Measurements from ENCODE around the gene CCDC80.

CCDC80 gene

DNA sequence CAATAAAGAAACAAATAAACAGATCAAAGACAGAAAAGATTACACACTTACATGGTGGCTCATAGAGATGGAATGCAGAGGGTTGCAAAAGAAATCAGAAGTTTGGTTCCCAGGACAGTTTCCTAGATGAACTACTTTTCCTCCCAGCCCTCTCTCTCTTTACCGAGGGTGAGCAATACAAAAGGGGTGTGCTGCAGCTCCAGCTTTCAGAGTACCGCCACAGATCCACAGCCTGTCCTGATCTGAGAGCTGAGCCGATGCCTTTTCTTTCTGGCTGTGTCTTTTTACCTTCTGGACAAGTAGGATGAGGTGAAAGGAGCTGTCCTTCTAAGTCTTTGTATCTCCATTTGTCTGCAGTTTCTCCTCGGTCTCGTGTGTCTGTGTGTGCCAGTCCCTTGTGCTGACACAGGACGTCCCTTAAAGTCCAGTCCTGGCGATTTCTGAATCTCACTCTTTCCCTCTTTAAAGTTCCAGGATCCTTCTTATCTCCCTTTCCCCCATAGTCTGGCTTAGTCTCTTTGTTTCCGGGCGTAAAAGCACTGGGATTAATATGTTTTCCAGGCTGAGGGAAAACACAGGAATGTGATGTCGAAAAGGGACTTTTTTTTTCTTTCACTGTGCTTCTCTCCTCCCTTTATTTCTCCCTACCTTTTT, 540 bp downstream of the CCDC80 start:
- H3K27ac ChIP-seq: peak overlapping the region; percentile 79 to 86
- DNase-seq (ENCODE audit: low spot score): no peak

DNA sequence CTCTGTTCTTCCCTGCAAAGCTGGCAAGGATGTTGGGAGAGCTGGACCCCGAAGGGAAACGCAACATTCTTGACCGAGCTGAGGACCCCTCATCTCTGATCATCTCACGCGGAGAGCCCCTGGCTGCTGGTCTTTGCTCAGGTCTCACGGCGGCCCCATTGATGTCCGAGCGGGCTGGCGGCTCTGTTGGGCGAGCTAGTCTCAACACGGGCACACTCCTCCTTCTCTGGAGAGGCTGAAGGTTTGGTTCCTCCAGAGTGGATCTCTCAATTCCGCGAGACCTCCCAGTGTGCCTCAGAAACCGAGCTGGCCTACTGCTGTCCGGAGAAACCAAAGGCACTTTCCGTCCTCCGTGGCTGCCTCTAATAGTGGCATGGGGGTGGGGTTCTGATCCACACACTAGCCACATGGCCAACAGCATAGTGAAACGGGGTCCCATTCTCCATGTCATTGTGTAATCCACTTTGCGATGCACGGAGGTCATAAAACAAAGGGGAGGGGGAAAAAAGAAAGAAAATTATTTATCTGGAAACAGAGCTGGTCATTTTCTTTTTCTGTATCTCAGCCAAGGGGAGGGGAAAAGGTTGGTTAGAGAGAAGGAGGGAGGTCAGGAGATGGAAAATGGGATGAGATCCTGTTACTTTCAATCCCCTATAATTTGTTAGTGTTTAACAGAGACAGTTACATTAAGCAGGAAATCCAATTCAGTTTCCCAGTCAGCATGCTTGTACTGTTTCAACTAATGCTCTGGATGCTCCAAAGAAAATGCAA, 1.3 kb downstream of the CCDC80 start:
- Histone ChIP-seq H3K4me3 (peak overlapping the region; percentile 61), H3K27ac (peak overlapping the region; percentile 79 to 86)
- TF ChIP-seq, protein P1, sequence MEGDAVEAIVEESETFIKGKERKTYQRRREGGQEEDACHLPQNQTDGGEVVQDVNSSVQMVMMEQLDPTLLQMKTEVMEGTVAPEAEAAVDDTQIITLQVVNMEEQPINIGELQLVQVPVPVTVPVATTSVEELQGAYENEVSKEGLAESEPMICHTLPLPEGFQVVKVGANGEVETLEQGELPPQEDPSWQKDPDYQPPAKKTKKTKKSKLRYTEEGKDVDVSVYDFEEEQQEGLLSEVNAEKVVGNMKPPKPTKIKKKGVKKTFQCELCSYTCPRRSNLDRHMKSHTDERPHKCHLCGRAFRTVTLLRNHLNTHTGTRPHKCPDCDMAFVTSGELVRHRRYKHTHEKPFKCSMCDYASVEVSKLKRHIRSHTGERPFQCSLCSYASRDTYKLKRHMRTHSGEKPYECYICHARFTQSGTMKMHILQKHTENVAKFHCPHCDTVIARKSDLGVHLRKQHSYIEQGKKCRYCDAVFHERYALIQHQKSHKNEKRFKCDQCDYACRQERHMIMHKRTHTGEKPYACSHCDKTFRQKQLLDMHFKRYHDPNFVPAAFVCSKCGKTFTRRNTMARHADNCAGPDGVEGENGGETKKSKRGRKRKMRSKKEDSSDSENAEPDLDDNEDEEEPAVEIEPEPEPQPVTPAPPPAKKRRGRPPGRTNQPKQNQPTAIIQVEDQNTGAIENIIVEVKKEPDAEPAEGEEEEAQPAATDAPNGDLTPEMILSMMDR (IDR thresholded peaks at IDR 0.05): no peak
- DNase-seq (ENCODE audit: low spot score): no peak

More for the DNA sequence above, 540 bp downstream of the CCDC80 start:
- H3K4me3 ChIP-seq: peak overlapping the region; percentile 61
- TF ChIP-seq, protein P1 (IDR thresholded peaks at IDR 0.05): no peak

DNA sequence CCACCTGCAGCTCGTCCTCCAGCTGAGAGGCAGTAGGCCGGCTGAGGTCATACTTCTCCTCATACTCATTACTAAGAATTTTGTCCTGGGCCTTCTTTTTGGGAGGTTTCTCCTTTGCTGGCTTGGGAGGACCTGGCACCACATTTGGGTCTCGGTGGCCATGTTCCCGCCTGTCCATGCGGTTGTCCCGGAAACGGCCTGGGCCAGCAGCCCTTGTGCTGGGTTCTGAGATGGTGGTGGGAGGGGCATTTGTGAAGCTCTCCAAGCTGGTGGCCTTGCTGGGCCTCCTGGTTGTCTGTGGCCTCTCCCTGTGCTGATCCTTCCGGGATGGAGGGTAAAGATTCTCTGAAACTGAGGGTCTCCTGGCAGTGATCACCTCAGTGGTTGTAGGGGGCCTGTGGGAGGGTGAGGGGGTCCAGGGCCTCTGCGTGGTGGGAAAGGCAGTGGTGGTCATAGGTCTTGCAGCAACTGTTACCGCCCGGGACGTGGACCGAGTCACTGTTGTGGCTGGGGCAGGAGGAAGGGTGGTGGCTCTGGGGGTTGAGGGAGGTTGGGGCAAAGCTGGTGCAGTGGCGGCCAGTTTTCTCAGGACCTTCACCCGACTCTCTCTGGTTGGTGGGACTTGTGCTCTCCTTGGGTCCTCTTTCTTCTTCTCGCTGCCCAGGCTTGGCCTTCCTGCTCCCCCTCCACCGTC, 2.5 kb downstream of the CCDC80 start:
- TF ChIP-seq, protein P1 (IDR thresholded peaks at IDR 0.05): no peak
- Histone ChIP-seq H3K27ac (peak overlapping the region; percentile 79 to 86), H3K4me3 (peak overlapping the region; percentile 61)
- DNase-seq (ENCODE audit: low spot score): no peak

DNA sequence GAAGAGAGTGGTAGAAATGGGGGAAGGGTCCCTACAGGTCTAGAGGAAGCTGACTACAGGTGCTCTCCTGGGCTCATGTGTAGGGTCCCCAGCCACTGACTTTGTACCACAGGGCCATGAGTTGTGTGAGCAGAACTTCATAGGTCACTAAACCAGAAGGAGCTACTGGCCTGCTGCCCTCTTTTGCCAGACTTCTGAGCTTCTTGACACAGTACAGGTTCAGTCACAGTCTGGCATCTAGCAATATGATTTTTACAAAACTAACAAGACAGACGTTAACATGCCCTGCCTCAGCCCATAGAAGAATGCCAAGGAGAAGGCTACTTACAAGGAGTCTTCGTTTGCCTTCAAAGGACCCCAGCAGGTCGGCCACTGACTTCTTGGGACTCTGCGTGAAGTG, 3.2 kb downstream of the CCDC80 start:
- TF ChIP-seq, protein P1 (IDR thresholded peaks at IDR 0.05): no peak
- H3K27ac ChIP-seq: peak overlapping the region; percentile 79
- peak overlapping the region; percentile 61 for H3K4me3 ChIP-seq

DNA sequence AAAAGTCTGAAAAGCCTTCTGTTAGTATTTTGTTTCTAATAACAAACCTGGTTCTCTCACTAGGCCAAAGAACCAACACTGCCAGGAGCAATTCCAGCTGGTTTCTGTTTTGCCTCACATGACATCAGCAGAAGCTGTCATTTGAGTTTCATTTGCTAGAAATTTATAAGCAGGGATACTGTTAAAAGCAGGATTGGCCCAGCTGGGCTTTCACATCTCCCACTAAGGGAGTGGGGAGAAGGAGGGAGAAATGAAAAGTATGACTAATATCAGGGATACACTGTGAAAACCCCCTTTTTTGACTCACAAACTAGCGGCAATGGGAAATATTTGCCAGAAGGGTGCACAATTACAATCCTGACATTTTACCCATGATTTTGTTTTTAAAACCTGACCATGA, 5.3 kb downstream of the CCDC80 start:
- peak overlapping the region; percentile 61 for H3K4me3 ChIP-seq

More for the DNA sequence above, 3.2 kb downstream of the CCDC80 start:
- DNase-seq (ENCODE audit: low spot score): no peak

DNA sequence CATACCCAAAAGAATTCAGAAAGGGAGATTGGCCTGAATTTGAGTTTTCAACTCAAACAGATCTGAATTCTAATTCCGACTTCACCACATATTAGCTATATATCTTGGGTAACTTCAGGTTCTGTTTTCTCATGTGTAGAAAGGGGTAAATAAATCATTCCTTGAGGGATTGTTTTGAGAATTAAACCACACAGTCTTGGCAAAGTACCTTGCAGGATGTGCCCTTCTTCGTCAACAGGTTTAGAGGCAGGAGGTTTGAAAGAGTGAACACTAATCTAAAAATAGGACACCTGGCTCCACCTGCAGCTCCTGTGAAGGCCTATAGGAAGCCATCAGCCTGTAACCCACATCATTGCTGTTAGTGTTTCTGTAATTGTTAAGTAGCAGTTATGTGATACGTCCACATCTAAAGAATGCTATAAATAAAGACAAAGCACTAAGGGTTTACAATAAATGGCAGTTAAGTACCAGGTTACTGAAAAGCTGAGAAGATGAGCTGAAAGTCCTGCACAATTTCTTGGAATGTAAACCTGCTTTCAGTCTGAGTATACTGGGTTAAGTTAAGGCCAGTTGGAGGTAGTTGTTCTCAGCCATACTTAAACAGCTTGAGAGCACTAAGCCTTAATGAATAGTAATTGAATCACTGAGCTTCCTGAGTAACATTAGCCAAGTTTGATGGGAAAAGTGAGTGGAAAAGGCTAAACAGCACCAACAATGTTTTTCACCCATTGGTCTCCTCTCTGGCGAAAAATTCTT, 6.0 kb downstream of the CCDC80 start:
- DNase-seq (ENCODE audit: low spot score): no peak
- TF ChIP-seq, protein P1 (IDR thresholded peaks at IDR 0.05): no peak
- Histone ChIP-seq H3K4me3 (peak overlapping the region; percentile 61), H3K27ac (peak overlapping the region; percentile 79)

More for the DNA sequence above, 5.3 kb downstream of the CCDC80 start:
- no peak for DNase-seq (ENCODE audit: low spot score)
- TF ChIP-seq, protein P1 (IDR thresholded peaks at IDR 0.05): no peak
- peak overlapping the region; percentile 79 for H3K27ac ChIP-seq
